Measurements from ENCODE around the gene IL6ST.

The IL6ST gene

GRCh38 chr5:55896238-55896637 is 98.5 kb downstream of the IL6ST start:
- DNase-seq (ENCODE audit: low read depth), result no peak

- no peak for DNase-seq (ENCODE audit: low read depth)
Observed at GRCh38 chr5:55895346-55895745, 99.4 kb downstream of the IL6ST start.

- no peak for DNase-seq (ENCODE audit: low read depth)
Observed at GRCh38 chr5:55894135-55894534, 100.6 kb downstream of the IL6ST start.

GRCh38 chr5:55892479-55892878 is 102.3 kb downstream of the IL6ST start:
- DNase-seq (ENCODE audit: low read depth), result no peak

GRCh38 chr5:55888205-55888604 is 106.6 kb downstream of the IL6ST start:
- DNase-seq (ENCODE audit: low read depth), result no peak

- DNase-seq (ENCODE audit: low read depth), result no peak
Observed at GRCh38 chr5:55885359-55885758, 109.4 kb downstream of the IL6ST start.
